Peyer's patch (tissue), 4 donors: ENCODE measurements around the gene SHLD1.

ENCODE experiments used
- POLR2A ChIP-seq, 2 donors: fragments of 450-650 bp; IDR thresholded peaks; one replicate each; pipeline ENCODE4 v1.5.1; 2017; ENCODE audit warnings: antibody characterized with exemption in 2 of 2, mild to moderate bottlenecking in 2 of 2, moderate library complexity in 2 of 2
- TF ChIP-seq, protein P1 (sequence below), 6 experiments: fragments of 450-650 bp in 4 of 6; fragments of 200-600 bp in 2 of 6; sonication (generic) in 1 of 6; IDR thresholded peaks; one replicate each; pipeline ENCODE4 v1.5.1; 2017 to 2019; ENCODE audit warnings: antibody characterized with exemption in 6 of 6, mild to moderate bottlenecking in 3 of 6, moderate library complexity in 1 of 6

GRCh38 chr20:5745416-5746030 lies 4.7 kb upstream of the SHLD1 start:
- TF ChIP-seq POLR2A (IDR thresholded peaks at IDR 0.05) = no peak
- TF ChIP-seq, protein P1, sequence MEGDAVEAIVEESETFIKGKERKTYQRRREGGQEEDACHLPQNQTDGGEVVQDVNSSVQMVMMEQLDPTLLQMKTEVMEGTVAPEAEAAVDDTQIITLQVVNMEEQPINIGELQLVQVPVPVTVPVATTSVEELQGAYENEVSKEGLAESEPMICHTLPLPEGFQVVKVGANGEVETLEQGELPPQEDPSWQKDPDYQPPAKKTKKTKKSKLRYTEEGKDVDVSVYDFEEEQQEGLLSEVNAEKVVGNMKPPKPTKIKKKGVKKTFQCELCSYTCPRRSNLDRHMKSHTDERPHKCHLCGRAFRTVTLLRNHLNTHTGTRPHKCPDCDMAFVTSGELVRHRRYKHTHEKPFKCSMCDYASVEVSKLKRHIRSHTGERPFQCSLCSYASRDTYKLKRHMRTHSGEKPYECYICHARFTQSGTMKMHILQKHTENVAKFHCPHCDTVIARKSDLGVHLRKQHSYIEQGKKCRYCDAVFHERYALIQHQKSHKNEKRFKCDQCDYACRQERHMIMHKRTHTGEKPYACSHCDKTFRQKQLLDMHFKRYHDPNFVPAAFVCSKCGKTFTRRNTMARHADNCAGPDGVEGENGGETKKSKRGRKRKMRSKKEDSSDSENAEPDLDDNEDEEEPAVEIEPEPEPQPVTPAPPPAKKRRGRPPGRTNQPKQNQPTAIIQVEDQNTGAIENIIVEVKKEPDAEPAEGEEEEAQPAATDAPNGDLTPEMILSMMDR (IDR thresholded peaks at IDR 0.05) = no peak
